ENCODE results near the gene C2orf92.

DNA sequence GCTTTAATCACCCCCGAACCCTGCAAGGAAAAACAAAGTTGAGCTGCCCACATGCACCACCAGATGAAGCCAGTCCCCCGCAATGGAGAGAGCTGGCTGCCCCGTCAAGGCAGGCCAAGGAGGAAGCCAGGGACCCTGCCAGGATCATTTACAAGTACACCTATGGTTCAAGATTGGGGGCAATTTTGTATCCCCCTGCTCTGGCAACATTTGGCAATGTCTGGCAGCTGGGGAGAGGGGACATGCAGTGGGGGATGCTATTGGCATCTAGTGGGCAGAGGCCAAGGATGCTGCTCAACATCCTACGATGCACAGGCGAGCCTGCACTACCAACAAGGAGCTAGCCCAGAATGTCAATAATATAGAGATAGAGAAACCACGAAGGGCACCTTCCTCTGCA is 7.6 kb upstream of the C2orf92 start:
- TF ChIP-seq ZNF274 (IDR thresholded peaks at IDR 0.05; ENCODE audit: low read depth, low read length) (no peak), YY1 (IDR thresholded peaks at IDR 0.05; ENCODE audit: insufficient read depth, insufficient read length) (no peak), SUZ12 (IDR thresholded peaks at IDR 0.05; ENCODE audit: extremely low read depth, insufficient read depth, insufficient read length) (no peak)

Measured in NT2/D1 (cell line).